ENCODE measurements around the gene IGFBPL1.
A peak's percentile ranks its signal among the peaks of the same experiment; 100 is the strongest.
"Not testable (repeated sequence)": the region's sequence is repeated elsewhere in the genome, so short reads cannot be mapped to it uniquely, and the experiment has no call there.

The IGFBPL1 gene

GRCh38 chr9:38380230-38380871, 43.9 kb downstream of the IGFBPL1 start:
- FAIRE-seq (no peak), DNase-seq (ENCODE audit: low spot score) (peak; percentile 5)

DNA sequence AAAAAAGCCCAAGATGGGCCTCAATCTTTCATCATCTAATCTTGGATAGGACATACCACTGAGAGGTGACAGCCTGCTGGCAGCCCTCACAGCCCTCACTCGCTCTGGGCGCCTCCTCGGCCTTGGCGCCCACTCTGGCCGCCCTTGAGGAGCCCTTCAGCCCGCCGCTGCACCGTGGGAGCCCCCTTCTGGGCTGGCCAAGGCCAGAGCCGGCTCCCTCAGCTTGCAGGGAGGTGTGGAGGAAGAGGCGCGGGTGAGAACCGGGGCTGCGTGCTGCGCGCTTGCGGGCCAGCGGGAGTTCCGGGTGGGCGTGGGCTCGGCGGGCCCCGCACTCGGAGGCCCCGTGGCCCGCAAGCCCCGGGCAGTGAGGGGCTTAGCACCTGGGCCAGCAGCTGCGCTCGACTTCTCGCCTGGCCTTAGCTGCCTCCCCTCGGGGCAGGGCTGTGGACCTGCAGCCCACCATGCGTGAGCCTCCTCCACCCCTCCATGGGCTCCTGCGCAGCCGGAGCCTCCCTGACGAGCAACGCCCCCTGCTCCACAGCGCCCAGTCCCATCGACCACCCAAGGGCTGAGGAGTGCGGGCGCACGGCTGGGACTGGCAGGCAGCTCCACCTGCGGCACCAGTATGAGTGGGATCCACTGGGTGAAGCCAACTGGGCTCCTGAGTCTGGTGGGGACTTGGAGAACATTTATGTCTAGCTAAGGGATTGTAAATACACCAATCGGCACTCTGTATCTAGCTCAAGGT, 46.7 kb downstream of the IGFBPL1 start:
- not testable (repeated sequence) for DNase-seq (ENCODE audit: low spot score); FAIRE-seq

DNA sequence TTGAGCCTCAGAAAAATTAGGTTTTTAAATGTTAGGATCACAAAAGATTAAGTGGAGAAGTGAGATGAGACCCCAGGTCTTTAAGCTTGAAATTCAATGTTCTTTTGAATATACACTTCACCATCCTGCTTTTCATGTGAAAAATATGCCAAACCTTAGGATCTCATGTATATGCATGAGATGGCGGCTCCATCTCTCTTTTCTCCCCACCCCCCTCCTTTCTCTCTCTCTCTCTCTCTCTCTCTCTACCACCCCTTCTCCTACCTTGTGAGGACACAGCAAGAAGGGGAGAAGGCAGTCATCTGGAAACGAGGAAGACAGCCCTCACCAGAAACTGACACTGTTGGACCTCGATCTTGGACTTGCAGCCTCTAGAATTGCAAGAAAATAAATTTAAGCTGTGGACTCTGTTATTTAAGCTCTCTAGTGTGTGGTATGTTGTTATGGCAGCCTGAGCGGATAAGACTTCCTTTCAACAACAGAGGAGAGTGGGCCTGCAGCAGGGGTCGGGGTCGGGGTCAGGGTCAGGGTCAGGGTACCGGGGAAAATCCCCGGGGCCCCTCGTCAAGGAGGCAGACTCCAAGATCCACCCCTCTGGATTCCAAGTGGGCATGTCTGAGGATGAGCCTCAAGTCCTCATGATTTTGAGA, 48.1 kb downstream of the IGFBPL1 start:
- DNase-seq (ENCODE audit: low spot score) (no peak), FAIRE-seq (no peak)

DNA sequence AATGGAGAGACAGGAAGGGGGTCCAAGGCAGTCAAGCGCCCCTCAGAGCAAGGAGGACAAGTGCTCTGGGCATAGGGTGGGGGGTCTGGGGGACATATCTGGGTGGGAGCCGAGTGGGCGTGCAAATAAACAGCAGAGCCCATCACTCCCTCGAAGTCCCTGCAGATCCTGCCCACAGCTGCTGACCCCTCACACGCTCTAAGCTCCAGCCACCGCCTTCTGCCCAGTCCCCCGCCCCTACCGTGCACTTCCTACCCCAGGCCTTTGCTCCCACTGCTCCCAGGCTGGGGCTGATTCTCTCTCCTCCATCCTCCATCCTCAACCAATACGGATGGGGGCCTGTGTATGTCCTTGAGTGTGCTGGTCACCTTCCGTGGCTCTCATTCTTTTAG, 48.7 kb downstream of the IGFBPL1 start:
- DNase-seq (ENCODE audit: low spot score) (no peak), FAIRE-seq (no peak)

DNA sequence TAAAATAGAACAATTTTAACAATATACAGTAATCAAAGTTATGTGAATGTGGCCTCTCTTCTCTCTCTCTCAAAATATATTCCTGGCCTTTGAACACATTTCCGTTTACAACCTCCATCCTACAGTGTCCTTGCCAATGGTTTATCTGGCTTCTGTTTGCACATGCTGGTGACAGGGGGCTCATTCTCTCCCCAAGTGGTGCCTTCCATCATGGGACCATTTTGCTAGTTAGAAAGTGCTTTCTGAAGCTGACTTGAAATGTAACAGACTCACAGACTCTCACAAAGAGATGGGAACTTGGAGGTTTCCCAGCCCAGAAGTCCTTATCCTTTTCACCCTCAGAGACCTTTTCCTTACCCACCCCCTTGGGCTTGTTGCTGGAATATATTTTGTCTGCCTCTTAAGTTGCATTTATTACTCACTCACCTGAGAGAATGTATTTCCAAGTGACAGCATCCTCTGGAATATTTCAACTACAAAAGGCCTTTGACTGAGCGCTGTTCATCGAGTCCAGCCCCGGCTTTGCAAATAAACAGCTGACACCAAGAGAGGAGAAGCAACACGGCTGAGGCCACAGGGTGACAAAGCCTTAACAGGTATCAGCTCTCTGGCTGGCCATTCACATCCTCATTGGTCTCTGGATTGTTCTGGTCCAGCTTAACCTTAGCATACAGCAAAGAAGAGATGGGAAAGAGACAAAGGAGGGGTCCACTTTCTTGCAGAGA, 49.2 kb downstream of the IGFBPL1 start:
- FAIRE-seq: no peak
- no peak for DNase-seq (ENCODE audit: low spot score)

GRCh38 chr9:38373679-38374078, 50.6 kb downstream of the IGFBPL1 start:
- DNase-seq (ENCODE audit: low spot score): no peak
- no peak for FAIRE-seq

DNA sequence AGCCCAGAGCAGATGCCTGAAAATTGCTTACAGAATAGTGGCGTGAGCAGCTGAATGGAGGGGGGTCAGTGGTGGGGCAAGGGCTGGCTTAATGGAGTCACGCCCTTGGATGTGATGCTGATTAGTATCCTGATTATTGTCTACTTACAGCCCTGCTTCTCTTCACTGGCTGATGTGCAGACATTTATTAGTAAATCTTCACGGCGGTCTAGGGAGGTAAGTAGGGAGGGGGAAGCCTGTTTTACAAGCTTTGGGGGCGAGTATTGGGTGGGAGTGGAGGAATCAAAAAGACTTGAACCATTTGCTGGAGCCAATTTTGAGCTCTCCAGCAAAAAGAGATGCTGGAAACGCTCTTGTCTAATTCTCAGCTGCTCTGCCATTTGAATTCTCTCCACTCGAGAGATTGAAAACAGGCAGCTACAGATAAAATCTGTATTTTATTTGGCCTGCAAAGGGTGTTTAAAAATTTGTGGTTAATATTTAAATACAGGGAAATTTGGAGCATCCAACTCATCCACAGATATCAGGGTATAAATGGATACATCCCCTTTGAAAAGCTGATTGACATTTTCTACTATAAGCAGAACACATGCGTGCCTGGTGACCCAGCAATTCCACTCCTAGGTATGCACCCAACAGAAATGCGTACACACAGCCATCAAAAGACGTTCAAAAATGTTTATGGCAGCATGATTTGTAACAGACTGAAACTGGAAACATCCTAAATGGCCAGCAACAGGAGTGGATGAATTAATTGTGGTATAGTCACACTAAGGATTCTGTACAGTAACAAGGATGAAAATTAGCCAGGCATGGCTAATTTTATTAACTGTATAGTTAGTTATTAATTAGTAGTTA, 51.3 kb downstream of the IGFBPL1 start:
- FAIRE-seq: no peak
- DNase-seq (ENCODE audit: low spot score): no peak

GRCh38 chr9:38371495-38371894, 52.8 kb downstream of the IGFBPL1 start:
- DNase-seq (ENCODE audit: low spot score): peak; percentile 24
- FAIRE-seq: no peak

DNA sequence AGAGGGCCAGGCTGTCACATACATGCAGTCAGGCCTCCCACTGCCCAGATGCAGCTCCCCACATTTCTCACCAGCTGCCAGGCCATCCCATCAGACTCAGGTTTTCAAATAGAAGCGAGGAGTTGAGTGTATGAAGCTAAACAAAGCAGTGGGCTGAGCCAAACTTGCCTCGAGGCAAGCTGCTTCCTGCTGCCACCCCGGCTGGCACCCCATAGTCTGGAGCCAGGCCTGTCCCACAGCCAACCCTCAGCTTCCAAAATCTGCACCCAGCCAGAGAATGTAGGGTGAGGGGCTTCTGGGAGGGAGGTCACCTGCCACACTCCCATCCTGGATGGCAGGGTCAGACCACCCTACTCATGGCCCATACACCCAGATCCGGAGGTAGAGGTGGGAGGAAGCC, 54.1 kb downstream of the IGFBPL1 start:
- DNase-seq (ENCODE audit: low spot score): no peak
- FAIRE-seq: no peak

GRCh38 chr9:38368731-38369130, 55.5 kb downstream of the IGFBPL1 start:
- no peak for DNase-seq (ENCODE audit: low spot score)
- FAIRE-seq: no peak

DNA sequence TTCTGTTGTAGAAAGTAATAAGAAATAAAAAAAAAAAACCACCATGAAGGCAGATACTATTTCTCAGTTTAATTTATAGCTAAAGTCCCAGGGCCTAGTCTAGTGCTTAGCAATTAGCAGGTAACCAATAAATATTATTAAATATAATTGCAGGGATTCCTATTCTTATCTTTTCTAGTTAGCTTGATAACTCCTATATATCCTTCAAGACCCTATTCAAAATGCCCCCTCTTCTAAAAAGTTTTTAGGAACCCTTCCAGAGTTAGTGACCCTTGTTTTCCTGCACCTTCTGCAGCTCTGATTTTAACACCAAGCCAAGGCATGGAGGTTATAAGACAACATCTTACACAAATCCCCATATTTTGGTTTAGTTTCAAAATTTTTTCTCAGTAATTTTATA, 56.4 kb downstream of the IGFBPL1 start:
- DNase-seq (ENCODE audit: low spot score) (no peak), FAIRE-seq (no peak)

DNA sequence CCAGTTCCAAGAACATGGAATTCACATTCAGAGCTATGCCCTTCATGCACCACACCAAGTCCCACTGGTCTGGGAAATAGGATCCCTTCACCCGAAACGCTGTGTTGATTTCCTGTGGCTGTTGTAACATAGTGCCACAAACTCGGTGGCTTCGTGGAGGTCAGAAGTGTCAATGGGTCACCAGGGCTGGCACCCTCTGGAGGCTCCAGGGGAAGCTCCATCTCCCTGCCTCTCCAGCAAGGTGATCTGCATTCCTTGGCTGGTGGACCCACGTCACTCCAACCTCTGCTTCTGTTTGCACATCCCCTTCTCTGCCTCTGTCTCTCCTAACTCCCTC, 60.7 kb downstream of the IGFBPL1 start:
- FAIRE-seq: no peak
- DNase-seq (ENCODE audit: low spot score): no peak

GRCh38 chr9:38362852-38363588, 61.2 kb downstream of the IGFBPL1 start:
- DNase-seq (ENCODE audit: low spot score) (peak; percentile 66), FAIRE-seq (no peak)

DNA sequence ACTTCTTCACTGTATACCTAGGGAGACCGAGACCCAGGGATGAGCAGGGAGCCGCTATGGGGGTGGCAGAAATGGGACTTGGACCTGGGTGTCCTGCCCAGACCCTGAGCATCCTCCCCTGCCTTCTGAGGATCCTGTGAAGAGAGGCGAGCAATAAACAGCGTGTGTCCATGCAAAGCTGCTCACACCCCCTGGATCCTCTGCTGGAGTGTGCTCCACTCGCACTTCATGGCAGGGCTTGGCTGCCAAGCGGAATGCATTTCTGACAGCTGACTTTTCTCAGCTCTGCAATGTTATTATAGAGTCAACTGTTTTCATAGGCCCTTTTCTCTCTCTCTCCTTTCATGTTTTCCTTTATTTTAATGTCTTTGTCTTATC, 62.8 kb downstream of the IGFBPL1 start:
- no peak for FAIRE-seq
- DNase-seq (ENCODE audit: low spot score): no peak

- FAIRE-seq: no peak
- DNase-seq (ENCODE audit: low spot score): peak; percentile 54
These were observed 63.3 kb downstream of the IGFBPL1 start for GRCh38 chr9:38360839-38361472.

- DNase-seq (ENCODE audit: low spot score): no peak
- no peak for FAIRE-seq
These were observed 64.4 kb downstream of the IGFBPL1 start for GRCh38 chr9:38359689-38360385.

- FAIRE-seq (no peak), DNase-seq (ENCODE audit: low spot score) (peak; percentile 43)
These were observed 65.0 kb downstream of the IGFBPL1 start for GRCh38 chr9:38359297-38359653.

GRCh38 chr9:38358390-38359296, 65.6 kb downstream of the IGFBPL1 start:
- DNase-seq (ENCODE audit: low spot score): peak; percentile 92

More at GRCh38 chr9:38358390-38359296, 65.6 kb downstream of the IGFBPL1 start:
- FAIRE-seq: peak; percentile 88
